ENCODE data around the gene PDE6B.

PDE6B gene

DNA sequence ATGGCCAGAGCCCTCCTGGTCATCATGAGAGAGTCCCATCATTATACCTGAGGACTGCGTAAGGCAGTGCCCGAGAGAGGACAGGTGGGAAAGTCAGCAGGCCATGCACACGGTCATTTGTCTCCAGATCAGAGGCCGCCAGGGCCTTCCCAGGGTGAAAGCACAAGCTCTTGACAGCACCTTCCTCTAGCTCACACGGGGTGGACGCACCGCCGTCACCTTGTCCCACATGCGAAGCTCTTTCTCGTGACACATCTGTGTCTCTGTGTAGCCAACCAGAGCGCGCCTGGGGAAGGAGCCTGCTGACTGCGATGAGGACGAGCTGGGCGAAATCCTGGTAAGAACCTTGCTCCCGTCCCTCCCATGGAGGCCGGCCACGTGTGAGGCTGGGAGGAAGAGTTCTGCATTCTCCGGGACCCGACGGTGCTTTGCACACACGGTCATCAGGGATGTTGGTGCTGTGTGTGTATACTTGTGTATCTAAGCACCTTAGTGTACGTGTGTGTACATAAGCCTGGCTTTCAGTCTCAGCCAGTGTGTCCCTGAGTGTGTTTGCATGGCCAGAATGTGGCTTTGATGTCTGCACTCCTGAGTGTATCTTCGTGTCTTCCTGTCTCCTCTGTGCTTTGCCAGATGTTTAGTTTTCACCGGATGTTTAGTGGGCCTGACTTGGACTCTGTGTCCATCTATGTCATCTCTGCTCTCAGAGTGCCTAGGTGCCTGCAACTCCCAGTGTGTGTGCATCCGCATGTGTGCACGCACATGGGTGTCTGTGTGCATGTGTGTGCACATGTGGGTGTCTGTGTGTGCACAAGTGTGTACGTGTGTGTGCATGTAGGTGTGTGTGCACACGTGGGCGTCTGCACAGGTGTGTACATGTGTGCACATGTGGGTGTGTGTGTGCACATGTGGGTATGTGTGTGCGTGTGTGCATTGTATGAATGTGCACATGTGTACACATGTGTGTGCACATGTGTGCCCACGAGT, 33.6 kb downstream of the PDE6B start:
- no peak overlapping the region for H3K4me3 ChIP-seq (replicated peaks in 1 of 2; ENCODE audit: low read depth in 2 of 2, low read length in 2 of 2)
- no peak for DNase-seq (ENCODE audit: low read depth in 2 of 2)
- TF ChIP-seq CTCF (IDR thresholded peaks at IDR 0.05; ENCODE audit: low read depth, low read length) = no peak

GRCh38 chr4:659851-660250, 34.5 kb downstream of the PDE6B start:
- DNase-seq (ENCODE audit: low read depth in 2 of 2) = no peak
- H3K4me3 ChIP-seq (replicated peaks in 1 of 2; ENCODE audit: low read depth in 2 of 2, low read length in 2 of 2) = no peak overlapping the region
- TF ChIP-seq CTCF (IDR thresholded peaks at IDR 0.05; ENCODE audit: low read depth, low read length) = no peak

DNA sequence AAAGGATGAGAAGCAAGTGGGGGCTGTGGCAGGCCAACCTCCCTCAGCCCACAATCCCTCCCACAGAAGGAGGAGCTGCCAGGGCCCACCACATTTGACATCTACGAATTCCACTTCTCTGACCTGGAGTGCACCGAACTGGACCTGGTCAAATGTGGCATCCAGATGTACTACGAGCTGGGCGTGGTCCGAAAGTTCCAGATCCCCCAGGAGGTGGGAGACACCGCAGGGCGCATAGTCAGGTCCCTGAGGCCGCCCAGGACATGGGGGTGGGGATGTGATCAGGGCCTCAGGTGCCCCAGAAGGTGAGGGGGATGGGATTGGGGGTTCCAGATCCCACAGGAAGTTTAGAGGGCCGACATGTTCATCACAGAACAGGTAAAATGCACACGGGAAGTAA, 35.0 kb downstream of the PDE6B start:
- no peak overlapping the region for H3K4me3 ChIP-seq (replicated peaks in 1 of 2; ENCODE audit: low read depth in 2 of 2, low read length in 2 of 2)
- no peak for TF ChIP-seq CTCF (IDR thresholded peaks at IDR 0.05; ENCODE audit: low read depth, low read length)
- DNase-seq (ENCODE audit: low read depth in 2 of 2) = no peak

DNA sequence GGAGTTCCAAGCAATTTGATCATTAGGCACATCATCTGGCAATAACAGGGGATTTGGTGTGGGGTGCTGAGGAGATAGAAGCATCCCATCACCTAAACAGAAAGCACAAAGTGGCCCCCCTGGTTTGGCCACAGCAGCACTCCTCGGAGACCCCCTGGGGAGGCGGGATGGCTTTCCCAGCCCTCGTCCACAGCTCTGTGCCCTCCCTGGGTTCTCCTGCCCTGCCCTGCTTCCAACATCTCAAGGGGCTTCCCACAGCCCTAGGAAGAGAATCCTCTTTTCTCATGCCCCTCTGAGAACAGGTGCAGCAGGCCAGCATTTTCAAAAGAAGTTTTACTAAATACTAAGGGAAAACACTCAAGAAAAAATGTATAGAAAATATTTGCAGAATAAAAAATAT, 35.9 kb downstream of the PDE6B start:
- TF ChIP-seq CTCF (IDR thresholded peaks at IDR 0.05; ENCODE audit: low read depth, low read length) = no peak
- no peak overlapping the region for H3K4me3 ChIP-seq (replicated peaks in 1 of 2; ENCODE audit: low read depth in 2 of 2, low read length in 2 of 2)
- DNase-seq (ENCODE audit: low read depth in 2 of 2) = no peak

DNA sequence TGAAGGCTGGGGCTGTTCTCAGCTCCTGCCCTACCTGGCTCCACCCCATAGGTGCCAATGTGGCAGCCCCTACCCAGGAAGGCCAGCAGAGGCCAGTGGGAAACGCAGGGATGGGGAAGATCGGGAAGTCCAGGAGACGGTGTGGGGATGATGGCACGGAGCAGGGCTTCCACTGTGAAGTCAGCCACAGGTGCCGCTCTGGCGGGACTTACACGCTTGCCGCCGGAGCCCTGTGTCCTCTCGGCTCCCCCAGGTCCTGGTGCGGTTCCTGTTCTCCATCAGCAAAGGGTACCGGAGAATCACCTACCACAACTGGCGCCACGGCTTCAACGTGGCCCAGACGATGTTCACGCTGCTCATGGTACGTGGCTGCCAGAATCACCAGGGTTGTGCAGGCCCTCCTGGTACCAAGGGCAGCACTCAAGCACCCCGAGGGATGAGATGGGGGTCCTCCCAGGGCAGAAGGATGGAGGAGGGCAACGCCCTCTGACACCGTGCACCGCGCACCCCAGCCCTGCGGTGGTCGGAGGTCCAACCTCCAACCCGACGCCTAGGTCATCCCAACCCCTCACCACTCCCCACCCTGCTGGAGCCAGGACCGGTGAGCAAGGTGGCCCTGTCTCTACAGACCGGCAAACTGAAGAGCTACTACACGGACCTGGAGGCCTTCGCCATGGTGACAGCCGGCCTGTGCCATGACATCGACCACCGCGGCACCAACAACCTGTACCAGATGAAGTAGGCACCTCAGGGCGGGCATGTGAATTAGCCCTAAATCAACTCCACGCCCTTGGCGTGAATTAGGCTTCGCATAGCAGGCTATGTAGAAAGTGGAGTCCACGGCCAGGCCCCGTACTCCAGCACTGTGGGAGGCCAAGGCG, 36.7 kb downstream of the PDE6B start:
- TF ChIP-seq CTCF (IDR thresholded peaks at IDR 0.05; ENCODE audit: low read depth, low read length) = no peak
- no peak for DNase-seq (ENCODE audit: low read depth in 2 of 2)
- H3K4me3 ChIP-seq (replicated peaks in 1 of 2; ENCODE audit: low read depth in 2 of 2, low read length in 2 of 2) = no peak overlapping the region

GRCh38 chr4:663046-663437, 37.7 kb downstream of the PDE6B start:
- no peak for TF ChIP-seq CTCF (IDR thresholded peaks at IDR 0.05; ENCODE audit: low read depth, low read length)
- peak overlapping the region in 1 of 2 donors; percentile 42 for H3K4me3 ChIP-seq (replicated peaks in 1 of 2; ENCODE audit: low read depth in 2 of 2, low read length in 2 of 2)
- no peak for DNase-seq (ENCODE audit: low read depth in 2 of 2)

All from cardiac fibroblast (primary cell).